Endothelial cell of umbilical vein (primary cell): Measurements from ENCODE around the gene ULK2. TPM values are rescaled to one million over a fixed set of nuclear protein-coding genes. Genes with fewer than 3 reads are reported as not detected.

Experiments used
- BruUV-seq: library from RNA; stranded (reverse); fragments of 400-500 nt; replicated peaks from 2 replicates; lab custom pipeline; 2021; lab: Mats Ljungman, UMichigan
- CTCF ChIA-PET: fragments of 300-600, 350-600 bp; sonication (Branson Sonifier 250); formaldehyde crosslinking; loops from one replicate; lab custom pipeline; 2021; ENCODE audit warnings: antibody characterized with exemption, inconsistent platforms; lab: Charles Lee
- POLR2A ChIA-PET: fragments of 300-600, 350-600 bp; sonication (Branson Sonifier 250); formaldehyde crosslinking; loops from one replicate; lab custom pipeline; 2021; ENCODE audit warnings: antibody characterized with exemption, inconsistent platforms; lab: Charles Lee
- DNase-seq: peaks from one replicate; pipeline ENCODE4 v3.0.0-alpha.2; 2011; ENCODE audit warnings: low read depth, low spot score
- FAIRE-seq: peaks from 2 replicates; lab custom pipeline; 2011; peaks lifted over from hg19 to GRCh38; lab: Jason Lieb, UNC
- H2AFZ ChIP-seq: 2 replicates; pipeline ENCODE4 v1.6.0; 2012; ENCODE audit warnings: low read depth, low read length, control low read depth, inconsistent platforms
- H3K27ac ChIP-seq: 2 replicates; pipeline ENCODE4 v1.5.1; 2011; ENCODE audit warnings: low read depth, mild to moderate bottlenecking, control low read depth, low read length, moderate library complexity; ENCODE audit not compliant: insufficient read depth
- H3K27me3 ChIP-seq, 2 experiments: 2 replicates each; pipeline versions ENCODE4 v1.6.0 to v1.6.1; 2011; ENCODE audit warnings: low read length in 2 of 2, mixed read lengths in 1 of 2; ENCODE audit not compliant: control insufficient read depth in 2 of 2, insufficient read depth in 2 of 2
- H3K36me3 ChIP-seq, 2 experiments: 2 replicates in 1 of 2; 3 replicates in 1 of 2; pipeline ENCODE4 v1.5.1; 2011; ENCODE audit warnings: low read length in 2 of 2, mild to moderate bottlenecking in 1 of 2, moderate library complexity in 1 of 2; ENCODE audit not compliant: control insufficient read depth in 2 of 2, insufficient read depth in 2 of 2; ENCODE audit errors: extremely low read depth in 1 of 2
- H3K4me1 ChIP-seq: 3 replicates; pipeline ENCODE4 v1.5.1; 2011; ENCODE audit warnings: mild to moderate bottlenecking, low read length; ENCODE audit not compliant: control insufficient read depth, insufficient read depth; ENCODE audit errors: extremely low read depth
- H3K4me2 ChIP-seq: 2 replicates; pipeline ENCODE4 v1.6.1; 2011; ENCODE audit warnings: low read length, control low read depth, mixed read lengths; ENCODE audit not compliant: insufficient read depth
- H3K4me3 ChIP-seq, 3 experiments: fragments of 200-600 bp in 1 of 3; sonication (generic), shearing (Covaris generic) in 1 of 3; replicated peaks in 1 of 3; 2 replicates each; pipeline ENCODE4 v1.5.1; 2011 to 2016; ENCODE audit warnings: control low read depth in 3 of 3, low read length in 3 of 3, mild to moderate bottlenecking in 2 of 3, inconsistent platforms in 1 of 3, low read depth in 1 of 3, moderate library complexity in 1 of 3; ENCODE audit not compliant: insufficient read depth in 1 of 3
- H3K79me2 ChIP-seq: 2 replicates; pipeline ENCODE4 v1.6.0; 2012; ENCODE audit warnings: low read length, inconsistent platforms; ENCODE audit not compliant: control insufficient read depth, insufficient read depth
- H3K9ac ChIP-seq: replicated peaks from 2 replicates; pipeline ENCODE3; 2011; ENCODE audit warnings: low read length, control low read depth; ENCODE audit not compliant: insufficient read depth; ENCODE audit errors: extremely low read depth
- H3K9me1 ChIP-seq: replicated peaks from 3 replicates; pipeline ENCODE4 v1.6.0; 2011; ENCODE audit warnings: mild to moderate bottlenecking, low read length; ENCODE audit not compliant: control insufficient read depth, insufficient read depth; ENCODE audit errors: extremely low read depth
- H3K9me3 ChIP-seq: replicated peaks from 2 replicates; pipeline ENCODE4 v1.5.1; 2012; ENCODE audit warnings: low read length, inconsistent platforms; ENCODE audit not compliant: control insufficient read depth, insufficient read depth
- H4K20me1 ChIP-seq: replicated peaks from 2 replicates; pipeline ENCODE3; 2011; ENCODE audit warnings: mild to moderate bottlenecking, low read length; ENCODE audit not compliant: control insufficient read depth, insufficient read depth; ENCODE audit errors: extremely low read depth
- CTCF ChIP-seq, 2 donors: IDR thresholded peaks; 1 replicate in 1 of 2; 2 replicates in 1 of 2; pipeline ENCODE4 v1.5.1; 2011; ENCODE audit warnings: low read length in 2 of 2, mild to moderate bottlenecking in 2 of 2, moderate library complexity in 2 of 2, control low read depth in 1 of 2, inconsistent platforms in 1 of 2, low read depth in 1 of 2; ENCODE audit not compliant: insufficient read depth in 1 of 2; ENCODE audit errors: extremely low read depth in 1 of 2
- EZH2 ChIP-seq: IDR thresholded peaks from 2 replicates; pipeline ENCODE4 v1.6.1; 2012; ENCODE audit warnings: borderline replicate concordance, low read depth, mild to moderate bottlenecking, moderate library complexity, low read length, inconsistent platforms; ENCODE audit not compliant: severe bottlenecking
- FOS ChIP-seq: IDR thresholded peaks from 2 replicates; pipeline ENCODE4 v1.6.1; 2011; ENCODE audit warnings: mild to moderate bottlenecking, low read length, moderate library complexity, borderline replicate concordance; ENCODE audit not compliant: insufficient read depth
- GATA2 ChIP-seq: IDR thresholded peaks from 2 replicates; pipeline ENCODE4 v1.7.0; 2011; ENCODE audit warnings: low read depth, mild to moderate bottlenecking, moderate library complexity, mixed read lengths, low read length; ENCODE audit not compliant: insufficient read length, insufficient read depth
- JUN ChIP-seq: IDR thresholded peaks from 2 replicates; pipeline ENCODE4 v1.6.1; 2011; ENCODE audit warnings: borderline replicate concordance, low read depth; ENCODE audit not compliant: insufficient read length, insufficient read depth
- MAX ChIP-seq: IDR thresholded peaks from 2 replicates; pipeline ENCODE4 v1.6.1; 2011; ENCODE audit not compliant: insufficient read depth, insufficient read length
- MYC ChIP-seq: IDR thresholded peaks from one replicate; pipeline ENCODE4 v1.6.1; 2011; ENCODE audit warnings: mild to moderate bottlenecking, low read depth, low read length
- POLR2A ChIP-seq: IDR thresholded peaks from 2 replicates; pipeline ENCODE4 v1.6.1; 2012; ENCODE audit warnings: low read depth, mild to moderate bottlenecking, control low read depth, low read length
- POLR2AphosphoS5 ChIP-seq: IDR thresholded peaks from 2 replicates; pipeline ENCODE4 v1.6.1; 2012; ENCODE audit warnings: low read depth, mild to moderate bottlenecking, control low read depth, low read length, moderate library complexity; ENCODE audit not compliant: insufficient read depth
- dilution Hi-C: fragments of 300-500 bp; cut with MboI; formaldehyde crosslinking; loops from one replicate; pipeline ENCODE4 v1.15.0; 2019; ENCODE audit warnings: low sequenced_read_pairs; ENCODE audit not compliant: extremely low pct_ligation_motif_present
- intact Hi-C: fragments of 100-400 bp; cut with micrococcal nuclease; formaldehyde crosslinking; loops from one replicate; pipeline ENCODE4 v1.10.0; 2022
- polyA plus RNA-seq, 4 experiments: library from polyadenylated mRNA; depleted of rRNA in 3 of 4; stranded (reverse) in 3 of 4; unstranded in 1 of 4; fragments of >200 nt; gene quantifications; 2 replicates each; pipeline versions ENCODE4 v1.2.1 to v1.2.3, GENCODE V29; 2011 to 2012; ENCODE audit warnings: missing spikeins in 1 of 4
- total RNA-seq: library from RNA; stranded (reverse); gene quantifications from 2 replicates; pipeline ENCODE4 v1.2.3, GENCODE V29; 2021

ULK2 gene
- total and polyA plus RNA-seq, 2 donors (not counting 3 experiments of a cell fraction or from before 2014, with no cell fraction given) = 19.3 to 26.7 TPM

GRCh38 chr17:19728084-19728495 is 139.6 kb downstream of the ULK2 start:
- peaks cover 15% of the 10 kb centered on the region for H3K4me1 ChIP-seq
- TF ChIP-seq GATA2 (no peak), POLR2AphosphoS5 (no peak), POLR2A (no peak), JUN (no peak), MAX (no peak), MYC (no peak)
- ChIA-PET POLR2A (interaction anchor here (0.6 kb wide), 2 partner anchors 13 to 144 kb away, joined by 3 to 5 read pairs; no protein-coding TSS in a partner anchor), CTCF (interaction anchor here (0.8 to 3.6 kb wide), 8 partner anchors 9 to 365 kb away, joined by 3 to 36 read pairs (median 7); partner anchors contain the start of genes ALDH3A2 and B9D1)
- no peaks in the 10 kb centered on the region for H3K36me3 ChIP-seq
- dilution Hi-C loops (no loop called here), intact Hi-C loops (no loop called here)
- FAIRE-seq = peak; percentile 61
- H4K20me1 ChIP-seq = no peaks in the 10 kb centered on the region
- H3K9ac ChIP-seq = no peak overlapping the region
- no TSS peak for BruUV-seq
- H3K27ac ChIP-seq = no peak overlapping the region
- no peak overlapping the region for H3K4me3 ChIP-seq
- H3K9me1 ChIP-seq = no peaks in the 10 kb centered on the region
- H2AFZ ChIP-seq = peak overlapping the region; percentile 1
- H3K9me3 ChIP-seq = no peaks in the 10 kb centered on the region
- no peak overlapping the region for H3K4me2 ChIP-seq
- DNase-seq = peak; percentile 89
- H3K27me3 ChIP-seq = no peaks in the 10 kb centered on the region
- H3K79me2 ChIP-seq = no peaks in the 10 kb centered on the region

- H3K36me3 ChIP-seq = no peaks in the 10 kb centered on the region
- intact Hi-C loops (no loop called here), dilution Hi-C loops (no loop called here)
- ChIA-PET POLR2A (interaction anchor here (0.6 kb wide), 1 partner anchor 143 kb away, joined by 5 read pairs; no protein-coding TSS in a partner anchor), CTCF (interaction anchor here (0.8 to 3.6 kb wide), 8 partner anchors 9 to 365 kb away, joined by 3 to 36 read pairs (median 7); partner anchors contain the start of genes ALDH3A2 and B9D1)
- no peaks in the 10 kb centered on the region for H3K9me1 ChIP-seq
- H2AFZ ChIP-seq = peak overlapping the region; percentile 1
- H3K4me1 ChIP-seq = peaks cover 15% of the 10 kb centered on the region
- TF ChIP-seq POLR2A (no peak), MAX (no peak), JUN (no peak), MYC (no peak), CTCF (IDR thresholded peaks at IDR 0.05; ENCODE audit: extremely low read depth in 1 of 2, insufficient read depth in 1 of 2, low read depth in 1 of 2, low read length in 2 of 2) (no peak), FOS (no peak), EZH2 (no peak), POLR2AphosphoS5 (no peak), GATA2 (no peak)
- no peaks in the 10 kb centered on the region for H3K79me2 ChIP-seq
- H3K9ac ChIP-seq = no peak overlapping the region
- DNase-seq (peak; percentile 67), FAIRE-seq (no peak)
- no peak overlapping the region for H3K4me2 ChIP-seq
- H3K4me3 ChIP-seq = no peak overlapping the region
- H3K9me3 ChIP-seq = no peaks in the 10 kb centered on the region
- H3K27ac ChIP-seq = no peak overlapping the region
- BruUV-seq = no TSS peak
- no peaks in the 10 kb centered on the region for H4K20me1 ChIP-seq
- H3K27me3 ChIP-seq = no peaks in the 10 kb centered on the region
Measured at GRCh38 chr17:19727501-19728078, 140.1 kb downstream of the ULK2 start.
